HG02763 (cell line): Measurements from ENCODE around the gene ST8SIA5.

Experiments used
- ATAC-seq: cut with Tn5 transposase; IDR thresholded peaks from one replicate; pipeline ENCODE4 v1.9.1; 2021; ENCODE audit warnings: mild to moderate bottlenecking, moderate library complexity; ENCODE audit not compliant: unreplicated experiment

The ST8SIA5 gene

DNA sequence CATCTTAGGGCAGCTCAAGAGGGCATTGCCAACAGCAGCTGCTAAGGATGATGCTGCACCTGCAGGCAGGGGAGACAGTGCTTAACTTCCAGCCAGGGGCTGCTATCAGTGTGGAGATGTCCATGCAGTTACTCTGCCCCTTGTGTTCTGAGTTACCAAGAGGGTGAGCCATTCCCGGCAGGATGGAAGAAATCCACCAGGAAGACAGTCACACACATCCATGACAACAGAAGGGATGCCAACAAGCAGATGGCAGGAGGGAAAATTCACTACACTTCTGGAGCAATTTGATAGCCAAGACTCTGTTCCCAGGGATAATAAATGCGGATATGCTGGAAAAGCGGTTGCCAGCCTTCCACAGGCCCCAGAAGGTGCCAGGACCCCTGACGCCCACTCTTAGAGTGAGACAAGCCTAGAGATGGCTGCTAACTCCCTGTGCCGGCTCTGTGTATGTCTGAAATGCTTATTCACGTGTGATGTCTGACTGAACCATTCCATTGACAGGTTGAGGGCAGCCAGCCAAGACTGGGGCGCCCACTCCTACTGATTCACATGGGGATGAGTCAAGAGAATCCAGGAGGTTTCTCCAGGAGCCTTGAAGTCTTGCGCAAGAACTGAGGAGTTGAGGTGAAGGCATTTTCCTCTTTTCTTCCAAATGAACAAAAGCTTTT, 124.3 kb downstream of the ST8SIA5 start:
- no peak for ATAC-seq

DNA sequence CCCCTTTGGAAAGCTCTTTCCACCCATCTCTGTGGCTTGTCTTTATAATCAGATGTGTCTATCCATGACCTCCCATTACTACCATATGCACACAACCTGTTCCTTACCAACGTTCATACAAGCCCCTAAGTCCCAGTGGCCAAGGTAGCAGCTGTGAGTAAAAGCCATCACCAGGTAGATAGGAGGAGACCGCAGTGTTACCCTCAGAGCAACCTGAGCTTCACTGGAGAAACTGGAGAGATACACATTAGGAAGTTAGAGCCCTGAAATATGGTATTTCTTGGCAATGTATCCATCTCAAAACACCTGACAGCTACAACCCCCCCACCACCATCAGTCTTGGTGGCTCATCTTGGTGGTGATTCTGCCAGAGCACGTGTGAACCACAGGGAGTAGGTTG, 125.9 kb downstream of the ST8SIA5 start:
- no peak for ATAC-seq

DNA sequence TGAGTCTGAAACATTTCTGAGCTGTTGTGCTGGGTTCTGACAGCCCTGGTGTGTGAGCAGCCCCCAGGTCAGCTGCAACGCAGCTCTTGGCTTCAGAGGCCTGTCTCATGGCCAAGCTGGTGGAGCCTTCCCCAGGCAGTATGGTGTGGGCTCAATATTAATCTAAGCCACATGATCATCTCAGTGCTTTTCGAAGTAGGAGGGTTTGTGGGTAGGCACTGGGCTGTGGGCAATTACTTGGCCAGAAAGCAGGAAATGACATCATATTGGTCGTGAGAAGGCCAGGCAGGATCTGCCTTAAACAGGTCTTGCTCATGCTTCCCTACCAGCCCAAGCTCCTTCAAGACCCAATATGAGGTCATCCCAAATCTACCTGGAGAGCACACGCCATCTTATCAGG, 126.7 kb downstream of the ST8SIA5 start:
- ATAC-seq: no peak

DNA sequence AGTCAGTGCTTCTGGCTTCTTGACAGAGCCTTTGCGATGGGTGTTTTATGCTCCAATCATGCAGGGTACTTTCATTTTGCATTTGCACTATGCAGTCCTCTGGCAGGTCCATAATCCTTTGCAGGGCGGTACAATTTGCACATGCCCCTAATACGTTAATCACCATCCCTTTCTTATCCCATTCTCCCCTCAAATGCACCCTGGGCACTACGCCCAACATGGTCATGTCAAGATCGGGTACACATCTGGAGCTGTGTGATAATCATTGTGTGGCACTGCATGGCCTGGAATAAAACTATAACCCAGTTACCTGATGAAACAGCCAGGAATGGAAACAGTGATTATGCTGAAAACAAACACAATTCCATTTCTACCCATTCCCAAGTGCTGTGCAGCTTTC, 127.5 kb downstream of the ST8SIA5 start:
- no peak for ATAC-seq

- no peak for ATAC-seq
Observed at GRCh38 chr18:46628206-46628605, 128.6 kb downstream of the ST8SIA5 start.

- no peak for ATAC-seq
Observed at GRCh38 chr18:46627136-46627535, 129.7 kb downstream of the ST8SIA5 start.

GRCh38 chr18:46625069-46625468, 131.8 kb downstream of the ST8SIA5 start:
- ATAC-seq: no peak

- no peak for ATAC-seq
Observed at GRCh38 chr18:46624127-46624526, 132.7 kb downstream of the ST8SIA5 start.

GRCh38 chr18:46623541-46623940, 133.3 kb downstream of the ST8SIA5 start:
- no peak for ATAC-seq

DNA sequence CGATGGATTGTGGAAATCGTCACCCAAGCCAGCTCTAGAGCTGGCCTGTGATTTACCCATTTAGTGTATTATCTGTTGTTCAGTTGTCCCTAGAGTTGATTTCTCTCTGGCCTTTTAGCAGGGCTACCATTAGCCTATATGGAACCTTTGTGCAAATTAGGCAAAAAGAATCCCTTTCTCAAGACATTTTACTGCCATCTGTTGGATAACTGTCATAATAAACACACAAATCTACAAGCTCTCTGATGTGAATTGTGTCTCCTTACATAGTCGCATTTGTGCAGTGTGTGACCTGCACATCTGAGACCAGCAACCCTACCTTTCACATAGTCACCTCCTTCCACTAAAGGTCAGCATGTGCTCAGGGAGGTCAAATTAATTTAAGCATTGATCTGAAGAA, 133.9 kb downstream of the ST8SIA5 start:
- no peak for ATAC-seq

- no peak for ATAC-seq
Observed at GRCh38 chr18:46622451-46622850, 134.4 kb downstream of the ST8SIA5 start.

- ATAC-seq: no peak
Observed at GRCh38 chr18:46621871-46622270, 135.0 kb downstream of the ST8SIA5 start.

DNA sequence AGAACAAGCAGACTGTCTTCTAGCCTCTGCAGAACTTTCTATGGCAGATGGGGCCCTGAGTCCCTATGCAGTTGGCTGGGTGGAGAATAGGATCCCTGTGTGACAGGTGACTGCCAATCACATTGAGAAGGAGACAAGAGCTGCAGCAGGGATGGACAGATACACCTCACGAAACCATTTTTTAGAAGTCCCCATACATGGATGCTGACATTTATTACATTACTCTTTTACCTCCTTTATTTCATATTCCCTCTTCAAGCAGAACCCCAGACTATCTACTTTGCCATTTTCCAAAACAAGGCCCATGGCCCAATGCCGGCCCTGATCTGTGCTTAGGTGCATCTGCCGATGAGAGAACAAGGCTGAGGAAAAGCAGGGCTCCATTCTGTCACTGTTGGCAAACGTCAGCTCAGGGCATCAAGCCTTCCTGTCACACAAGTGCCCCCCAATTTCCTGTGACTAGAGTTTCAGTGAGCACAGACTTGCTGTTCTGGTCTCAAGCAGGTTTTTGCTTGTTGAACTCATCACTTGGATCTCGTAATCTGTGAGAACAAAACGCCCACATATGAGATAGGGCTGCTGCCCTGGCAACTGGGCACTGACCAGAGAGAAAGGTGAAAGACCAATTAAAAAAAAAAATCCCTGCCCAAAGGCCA, 135.6 kb downstream of the ST8SIA5 start:
- ATAC-seq: no peak

GRCh38 chr18:46619559-46619958, 137.3 kb downstream of the ST8SIA5 start:
- ATAC-seq: no peak
